ENCODE results near the gene DUSP22. TPM values are rescaled to one million over a fixed set of nuclear protein-coding genes. Genes with fewer than 3 reads are reported as not detected.

The DUSP22 gene
- total RNA-seq, 1 experiment from 2014 or later: 18.6 TPM

DNA sequence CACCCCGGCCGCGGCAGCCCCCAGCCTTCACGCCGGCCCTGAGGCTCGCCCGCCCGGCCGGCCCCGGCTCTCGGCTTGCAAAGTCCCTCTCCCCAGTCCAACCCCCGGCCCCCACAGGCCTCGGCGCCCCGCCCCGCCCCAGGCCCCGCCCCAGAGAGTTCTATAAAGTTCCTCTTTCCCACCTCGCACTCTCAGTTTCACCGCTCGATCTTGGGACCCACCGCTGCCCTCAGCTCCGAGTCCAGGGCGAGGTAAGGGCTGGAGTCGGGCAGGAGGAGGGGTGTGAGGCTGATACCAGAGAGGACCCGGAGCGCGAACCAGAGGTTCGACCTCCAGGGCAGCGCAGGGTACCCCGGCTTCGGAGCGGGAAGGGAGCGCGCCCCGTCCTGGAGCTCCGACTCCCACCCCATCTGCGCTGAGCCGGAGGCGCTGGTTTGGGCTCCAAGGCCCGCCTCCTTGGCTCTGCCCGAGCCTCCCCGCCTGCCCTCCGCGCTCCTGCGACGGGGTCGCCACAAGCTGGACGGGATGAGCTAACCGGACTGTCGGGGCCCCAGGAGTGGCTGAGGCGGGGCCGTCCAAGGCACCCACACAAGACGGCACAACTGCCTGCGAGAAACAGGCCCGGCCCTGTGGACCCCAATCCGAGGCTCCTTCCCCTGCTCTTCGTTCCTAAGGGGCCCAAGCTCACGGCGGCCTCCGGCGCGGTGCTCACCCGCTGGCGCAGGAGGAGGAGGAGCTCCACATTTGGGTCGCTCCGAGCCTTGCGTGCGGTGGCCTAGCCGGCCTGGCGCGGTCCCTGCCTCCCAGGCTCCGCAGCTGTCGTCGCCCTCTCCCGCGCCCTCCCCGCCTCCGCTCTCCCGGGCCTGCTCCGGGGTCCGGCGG, 99.5 kb downstream of the DUSP22 start, which contains the start of gene IRF4:
TSS of gene IRF4 (plus strand) at position 194 of the 882 bp plus-strand sequence. CDS start 1,401 bp downstream, outside the sequence.
- Mint-ChIP-seq H3K4me3 (ENCODE audit: unreplicated experiment) (no peak within 1 kb of the TSS), H3K27me3 (ENCODE audit: insufficient read depth, unreplicated experiment) (peaks cover 24% of the 10 kb centered on the region), H3K36me3 (ENCODE audit: insufficient read depth, unreplicated experiment) (no peaks in the 10 kb centered on the region), H3K4me1 (ENCODE audit: low read depth, unreplicated experiment) (no peaks in the 10 kb centered on the region), H3K27ac (ENCODE audit: unreplicated experiment) (no peak within 1 kb of the TSS), H3K9me3 (ENCODE audit: unreplicated experiment) (peaks cover 11% of the 10 kb centered on the region)
- DNase-seq: no peak
- H3K9me3 ChIP-seq: no peaks in the 10 kb centered on the region
- no peak within 1 kb of the TSS for H3K4me3 ChIP-seq (ENCODE audit: low read depth, low read length)
- ChIA-PET CTCF (no interaction called here), POLR2A (no interaction called here)
- BruUV-seq (replicated peaks): no TSS peak
- no peaks in the 10 kb centered on the region for H3K36me3 ChIP-seq (ENCODE audit: control insufficient read depth, insufficient read depth, low read length)
- TF ChIP-seq, protein P1, sequence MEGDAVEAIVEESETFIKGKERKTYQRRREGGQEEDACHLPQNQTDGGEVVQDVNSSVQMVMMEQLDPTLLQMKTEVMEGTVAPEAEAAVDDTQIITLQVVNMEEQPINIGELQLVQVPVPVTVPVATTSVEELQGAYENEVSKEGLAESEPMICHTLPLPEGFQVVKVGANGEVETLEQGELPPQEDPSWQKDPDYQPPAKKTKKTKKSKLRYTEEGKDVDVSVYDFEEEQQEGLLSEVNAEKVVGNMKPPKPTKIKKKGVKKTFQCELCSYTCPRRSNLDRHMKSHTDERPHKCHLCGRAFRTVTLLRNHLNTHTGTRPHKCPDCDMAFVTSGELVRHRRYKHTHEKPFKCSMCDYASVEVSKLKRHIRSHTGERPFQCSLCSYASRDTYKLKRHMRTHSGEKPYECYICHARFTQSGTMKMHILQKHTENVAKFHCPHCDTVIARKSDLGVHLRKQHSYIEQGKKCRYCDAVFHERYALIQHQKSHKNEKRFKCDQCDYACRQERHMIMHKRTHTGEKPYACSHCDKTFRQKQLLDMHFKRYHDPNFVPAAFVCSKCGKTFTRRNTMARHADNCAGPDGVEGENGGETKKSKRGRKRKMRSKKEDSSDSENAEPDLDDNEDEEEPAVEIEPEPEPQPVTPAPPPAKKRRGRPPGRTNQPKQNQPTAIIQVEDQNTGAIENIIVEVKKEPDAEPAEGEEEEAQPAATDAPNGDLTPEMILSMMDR (IDR thresholded peaks at IDR 0.05; ENCODE audit: insufficient read depth in 1 of 2, low read depth in 1 of 2, low read length in 1 of 2, severe bottlenecking in 1 of 2, unreplicated experiment in 1 of 2): no peak
- intact Hi-C loops (cut with micrococcal nuclease; ENCODE audit: unreplicated experiment): no loop called here
- no peaks in the 10 kb centered on the region for H3K27me3 ChIP-seq (replicated peaks; ENCODE audit: control insufficient read depth, insufficient read depth, low read length)
- no peaks in the 10 kb centered on the region for H3K4me1 ChIP-seq

DNA sequence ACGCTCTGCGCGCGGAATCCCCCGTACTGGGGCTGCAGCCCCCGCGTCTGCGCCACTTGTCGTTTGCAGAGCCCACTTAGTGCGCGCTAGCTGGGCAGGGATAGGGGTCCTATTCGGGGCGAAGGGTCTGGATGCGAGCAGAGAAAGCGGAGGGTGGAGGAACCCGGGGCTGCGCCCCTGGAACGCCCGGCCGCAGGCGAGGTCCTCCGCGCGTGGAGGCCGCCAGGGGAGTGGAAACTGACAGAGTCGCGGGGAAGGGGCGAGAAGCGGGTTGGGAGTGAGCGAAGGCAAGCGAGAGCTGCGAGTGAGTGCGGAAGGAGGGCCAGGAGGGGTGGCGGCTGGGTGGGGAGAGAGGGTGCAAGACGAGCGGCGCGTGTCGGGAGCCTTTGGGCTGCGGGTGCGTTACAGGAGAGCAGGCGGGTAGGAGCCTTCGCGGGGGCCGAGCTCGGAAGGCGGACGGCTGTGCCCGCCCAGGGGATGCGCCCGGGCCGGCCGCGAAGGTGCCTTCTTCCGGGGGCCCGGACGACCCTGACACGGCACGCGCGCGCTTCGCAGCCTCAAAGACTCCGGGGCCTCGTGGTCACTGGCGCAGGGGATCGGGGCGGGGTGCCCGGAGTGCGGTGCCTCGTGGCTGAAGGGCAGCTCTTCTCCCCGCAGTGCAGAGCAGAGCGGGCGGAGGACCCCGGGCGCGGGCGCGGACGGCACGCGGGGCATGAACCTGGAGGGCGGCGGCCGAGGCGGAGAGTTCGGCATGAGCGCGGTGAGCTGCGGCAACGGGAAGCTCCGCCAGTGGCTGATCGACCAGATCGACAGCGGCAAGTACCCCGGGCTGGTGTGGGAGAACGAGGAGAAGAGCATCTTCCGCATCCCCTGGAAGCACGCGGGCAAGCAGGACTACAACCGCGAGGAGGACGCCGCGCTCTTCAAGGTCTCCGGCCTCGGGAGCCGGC, 100.4 kb downstream of the DUSP22 start:
- no peaks in the 10 kb centered on the region for H3K4me1 ChIP-seq
- DNase-seq: no peak
- Mint-ChIP-seq H3K27ac (ENCODE audit: unreplicated experiment) (no peak overlapping the region), H3K4me3 (ENCODE audit: unreplicated experiment) (no peak overlapping the region), H3K4me1 (ENCODE audit: low read depth, unreplicated experiment) (no peaks in the 10 kb centered on the region), H3K27me3 (ENCODE audit: insufficient read depth, unreplicated experiment) (peaks cover 21% of the 10 kb centered on the region), H3K36me3 (ENCODE audit: insufficient read depth, unreplicated experiment) (no peaks in the 10 kb centered on the region), H3K9me3 (ENCODE audit: unreplicated experiment) (peaks cover 11% of the 10 kb centered on the region)
- no peaks in the 10 kb centered on the region for H3K9me3 ChIP-seq
- intact Hi-C loops (cut with micrococcal nuclease; ENCODE audit: unreplicated experiment): no loop called here
- no TSS peak for BruUV-seq (replicated peaks)
- ChIA-PET POLR2A (no interaction called here), CTCF (no interaction called here)
- H3K27me3 ChIP-seq (replicated peaks; ENCODE audit: control insufficient read depth, insufficient read depth, low read length): no peaks in the 10 kb centered on the region
- H3K36me3 ChIP-seq (ENCODE audit: control insufficient read depth, insufficient read depth, low read length): no peaks in the 10 kb centered on the region
- TF ChIP-seq, protein P1 (IDR thresholded peaks at IDR 0.05; ENCODE audit: insufficient read depth in 1 of 2, low read depth in 1 of 2, low read length in 1 of 2, severe bottlenecking in 1 of 2, unreplicated experiment in 1 of 2): no peak
- no peak overlapping the region for H3K4me3 ChIP-seq (ENCODE audit: low read depth, low read length)
